Lower leg skin (tissue), 3 donors: Measurements from ENCODE around the gene TUBA4A.

Source experiments
- CTCF ChIP-seq, 3 donors: fragments of 450-650 bp; IDR thresholded peaks; one replicate each; pipeline ENCODE4 v1.5.1; 2016; ENCODE audit warnings: antibody characterized with exemption in 3 of 3, mild to moderate bottlenecking in 3 of 3, moderate library complexity in 2 of 3
- POLR2A ChIP-seq, 2 donors: fragments of 450-650 bp; IDR thresholded peaks; one replicate each; pipeline ENCODE4 v1.6.1; 2016 to 2017; ENCODE audit warnings: antibody characterized with exemption in 2 of 2, mild to moderate bottlenecking in 1 of 2, moderate library complexity in 1 of 2

- no peak for TF ChIP-seq CTCF (IDR thresholded peaks at IDR 0.05)
- TF ChIP-seq POLR2A (IDR thresholded peaks at IDR 0.05), result no peak
These were observed 8.9 kb downstream of the TUBA4A start for GRCh38 chr2:219244789-219245147.
